Measurements from ENCODE around the gene MRPS7. TPM values are rescaled to one million over a fixed set of nuclear protein-coding genes. Genes with fewer than 3 reads are reported as not detected.

MRPS7 gene
- total RNA-seq, 1 donor from 2014 or later, result 44.7 TPM

GRCh38 chr17:75308732-75309629 is 47.3 kb downstream of the MRPS7 start:
- no peak for DNase-seq

DNA sequence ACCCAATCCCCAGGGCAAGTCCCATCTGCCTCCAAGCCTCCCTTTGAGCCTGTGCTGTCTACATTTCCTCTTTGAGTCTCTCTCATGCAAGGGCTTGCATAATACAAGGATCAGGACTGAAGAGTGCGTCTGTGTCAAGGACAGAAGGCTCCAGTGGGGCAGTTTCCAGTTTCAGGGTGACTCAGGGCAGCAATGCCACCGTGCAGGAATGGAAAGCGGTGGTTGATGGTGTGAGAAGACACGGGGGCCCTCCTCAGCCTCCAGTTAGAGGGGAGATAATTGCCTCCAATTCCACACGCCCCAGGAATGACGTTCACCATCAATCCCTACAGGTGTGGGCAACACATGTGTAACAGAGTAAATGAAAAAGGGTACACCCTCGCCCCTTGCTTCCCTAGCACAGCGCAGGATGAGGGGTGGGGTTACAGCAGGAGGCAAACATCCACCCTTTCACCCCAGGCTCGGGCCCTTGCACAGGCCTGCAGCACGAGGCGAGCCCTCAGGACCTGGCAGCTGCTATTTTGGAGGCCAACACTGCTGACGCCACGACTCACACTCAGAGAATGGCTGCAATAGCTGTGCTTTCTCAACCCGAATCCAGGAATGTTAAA is 52.4 kb downstream of the MRPS7 start:
- no peak for DNase-seq

GRCh38 chr17:75315541-75316243 is 54.0 kb downstream of the MRPS7 start:
- no peak for DNase-seq

Other genes starting within 250 kb of the MRPS7 start
- 31.5 TPM for gene MRPL58, start 249.2 kb upstream of the MRPS7 start, total RNA-seq
- 299 TPM for gene ATP5PD, start 214.9 kb upstream of the MRPS7 start, total RNA-seq
- gene KCTD2, start 214.7 kb upstream of the MRPS7 start, total RNA-seq, result 19.8 TPM
- gene SLC16A5, start 173.9 kb upstream of the MRPS7 start, total RNA-seq, result 11.5 TPM
- gene ARMC7, start 151.9 kb upstream of the MRPS7 start, total RNA-seq, result 3.5 TPM
- gene NT5C, start 130.1 kb upstream of the MRPS7 start, total RNA-seq, result 50.8 TPM
- gene JPT1, start 107.4 kb upstream of the MRPS7 start, total RNA-seq, result 97.4 TPM
- gene SUMO2, start 78.9 kb upstream of the MRPS7 start, total RNA-seq, result 64.0 TPM
- gene NUP85, start 56.2 kb upstream of the MRPS7 start, total RNA-seq, result 35.1 TPM
- gene GGA3, start 273 bp upstream of the MRPS7 start, total RNA-seq, result 21.0 TPM
- 9.1 TPM for gene MIF4GD, start 9.4 kb downstream of the MRPS7 start, total RNA-seq
- 4.9 TPM for gene SLC25A19, start 27.6 kb downstream of the MRPS7 start, total RNA-seq
- 99.6 TPM for gene GRB2, start 143.8 kb downstream of the MRPS7 start, total RNA-seq
- 72.3 TPM for gene TMEM94, start 194.8 kb downstream of the MRPS7 start, total RNA-seq